Measurements from ENCODE around the gene OR2T33. TPM values are rescaled to one million over a fixed set of nuclear protein-coding genes. Genes with fewer than 3 reads are reported as not detected.

The OR2T33 gene
- total RNA-seq, 1 donor from 2014 or later, result not detected

GRCh38 chr1:248229360-248229908, 48.3 kb downstream of the OR2T33 start:
- no peak for TF ChIP-seq CTCF (IDR thresholded peaks at IDR 0.05; ENCODE audit: unreplicated experiment)
- H3K4me1 Mint-ChIP-seq, result no peaks in the 10 kb centered on the region
- H3K4me3 Mint-ChIP-seq, result no peak overlapping the region
- no peak overlapping the region for H3K27ac Mint-ChIP-seq
- H3K27me3 Mint-ChIP-seq (ENCODE audit: low read depth), result no peaks in the 10 kb centered on the region
- no peaks in the 10 kb centered on the region for H3K36me3 Mint-ChIP-seq
- DNase-seq (ENCODE audit: low spot score in 2 of 2, unreplicated experiment in 2 of 2), result no peak
- peaks cover 70% of the 10 kb centered on the region for H3K9me3 Mint-ChIP-seq

- H3K4me1 Mint-ChIP-seq, result no peaks in the 10 kb centered on the region
- no peak for TF ChIP-seq CTCF (IDR thresholded peaks at IDR 0.05; ENCODE audit: unreplicated experiment)
- no peak for DNase-seq (ENCODE audit: low spot score in 2 of 2, unreplicated experiment in 2 of 2)
- H3K4me3 Mint-ChIP-seq, result no peak overlapping the region
- H3K9me3 Mint-ChIP-seq, result peaks cover 72% of the 10 kb centered on the region
- H3K27me3 Mint-ChIP-seq (ENCODE audit: low read depth), result no peaks in the 10 kb centered on the region
- no peak overlapping the region for H3K27ac Mint-ChIP-seq
- no peaks in the 10 kb centered on the region for H3K36me3 Mint-ChIP-seq
These were observed 52.2 kb downstream of the OR2T33 start for GRCh38 chr1:248225537-248225936.

Other genes with a start within 250 kb of the OR2T33 start
- 0.22 to 0.31 TPM (median 0.23 TPM) in 3 replicates for gene OR2L2, start 247.9 kb downstream of the OR2T33 start, total RNA-seq
- not detected in 3 replicates for gene OR2L3, start 231.1 kb downstream of the OR2T33 start, total RNA-seq
- not detected in 3 replicates for gene OR2L13, start 182.8 kb downstream of the OR2T33 start, total RNA-seq
- not detected in 3 replicates for gene OR2M5, start 132.8 kb downstream of the OR2T33 start, total RNA-seq
- gene OR2M2, start 103.2 kb downstream of the OR2T33 start, total RNA-seq, result not detected in 3 replicates
- not detected in 3 replicates for gene OR2M3, start 80.7 kb downstream of the OR2T33 start, total RNA-seq
- gene OR2M4, start 46.6 kb downstream of the OR2T33 start, total RNA-seq, result not detected in 3 replicates
- not detected in 3 replicates for gene OR2T12, start 25.4 kb upstream of the OR2T33 start, total RNA-seq
- not detected in 3 replicates for gene OR2M7, start 46.6 kb upstream of the OR2T33 start, total RNA-seq
- not detected in 3 replicates for gene OR14C36, start 70.8 kb upstream of the OR2T33 start, total RNA-seq
- not detected in 3 replicates for gene OR2T4, start 83.7 kb upstream of the OR2T33 start, total RNA-seq
- gene OR2T6, start 97.8 kb upstream of the OR2T33 start, total RNA-seq, result not detected in 3 replicates
- not detected in 3 replicates for gene OR2T1, start 125.1 kb upstream of the OR2T33 start, total RNA-seq
- not detected in 3 replicates for gene OR2T2, start 167.7 kb upstream of the OR2T33 start, total RNA-seq
- gene OR2T3, start 195.4 kb upstream of the OR2T33 start, total RNA-seq, result not detected in 3 replicates
- gene OR2T5, start 210.6 kb upstream of the OR2T33 start, total RNA-seq, result not detected in 3 replicates
- gene OR2G6, start 230.1 kb upstream of the OR2T33 start, total RNA-seq, result 0.04 TPM in 1 of 3 replicates, not detected in the others